ENCODE data around the gene FDX2.

FDX2 gene

DNA sequence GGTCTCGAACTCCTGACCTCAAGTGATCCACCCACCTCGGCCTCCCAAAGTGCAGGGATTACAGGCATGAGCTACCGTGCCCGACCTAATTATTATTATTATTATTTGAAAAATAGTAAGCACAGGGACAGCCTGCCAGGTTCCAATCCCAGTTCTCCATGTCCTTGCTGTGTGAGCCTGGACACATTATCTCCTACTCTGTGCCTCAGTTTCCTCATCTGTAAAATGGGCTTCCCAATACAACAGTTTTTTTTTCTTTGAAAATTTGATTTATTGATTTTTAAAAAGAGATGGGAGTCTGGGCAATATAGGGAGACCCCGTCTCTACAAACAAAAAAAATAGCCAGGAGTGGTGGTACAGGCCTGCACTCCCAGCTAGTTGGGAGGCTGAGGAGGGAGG lies 9.5 kb downstream of the FDX2 start:
- in situ Hi-C loops (cut with MboI; ENCODE audit: low sequenced_read_pairs), result no loop called here

DNA sequence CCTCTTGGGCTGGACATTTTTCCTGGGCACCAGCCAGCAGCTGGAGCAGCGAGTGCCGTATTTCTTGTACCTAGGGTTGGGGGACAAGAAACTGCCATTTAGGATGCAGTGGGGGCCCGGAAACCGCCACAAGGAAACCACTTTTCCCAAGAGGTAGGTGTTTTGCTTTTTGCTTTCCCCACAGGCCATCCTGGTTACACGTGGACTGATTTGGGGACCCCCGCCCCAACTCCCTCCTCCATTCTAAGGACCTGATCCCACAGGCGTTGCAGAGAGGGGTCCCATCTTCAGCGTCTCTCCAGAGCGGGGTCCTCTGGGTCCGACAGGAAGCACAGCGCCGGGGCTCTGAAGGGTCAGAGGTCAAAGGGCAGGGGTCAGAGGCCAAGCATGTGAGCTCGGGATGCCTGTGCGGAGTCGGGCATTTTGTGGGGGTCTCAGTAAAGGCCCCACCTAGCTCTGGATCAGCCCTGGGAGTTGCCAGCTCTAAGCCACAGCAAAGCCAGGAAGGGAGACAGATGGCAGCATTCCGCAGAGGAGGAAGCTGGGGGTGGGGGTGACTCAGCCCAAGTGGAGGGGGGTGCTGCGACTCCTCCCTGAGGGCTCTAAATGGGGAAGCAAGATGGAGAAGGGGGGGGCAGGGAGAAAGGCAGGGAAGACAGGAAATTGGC lies 10.5 kb downstream of the FDX2 start:
- in situ Hi-C loops (cut with MboI; ENCODE audit: low sequenced_read_pairs), result no loop called here

DNA sequence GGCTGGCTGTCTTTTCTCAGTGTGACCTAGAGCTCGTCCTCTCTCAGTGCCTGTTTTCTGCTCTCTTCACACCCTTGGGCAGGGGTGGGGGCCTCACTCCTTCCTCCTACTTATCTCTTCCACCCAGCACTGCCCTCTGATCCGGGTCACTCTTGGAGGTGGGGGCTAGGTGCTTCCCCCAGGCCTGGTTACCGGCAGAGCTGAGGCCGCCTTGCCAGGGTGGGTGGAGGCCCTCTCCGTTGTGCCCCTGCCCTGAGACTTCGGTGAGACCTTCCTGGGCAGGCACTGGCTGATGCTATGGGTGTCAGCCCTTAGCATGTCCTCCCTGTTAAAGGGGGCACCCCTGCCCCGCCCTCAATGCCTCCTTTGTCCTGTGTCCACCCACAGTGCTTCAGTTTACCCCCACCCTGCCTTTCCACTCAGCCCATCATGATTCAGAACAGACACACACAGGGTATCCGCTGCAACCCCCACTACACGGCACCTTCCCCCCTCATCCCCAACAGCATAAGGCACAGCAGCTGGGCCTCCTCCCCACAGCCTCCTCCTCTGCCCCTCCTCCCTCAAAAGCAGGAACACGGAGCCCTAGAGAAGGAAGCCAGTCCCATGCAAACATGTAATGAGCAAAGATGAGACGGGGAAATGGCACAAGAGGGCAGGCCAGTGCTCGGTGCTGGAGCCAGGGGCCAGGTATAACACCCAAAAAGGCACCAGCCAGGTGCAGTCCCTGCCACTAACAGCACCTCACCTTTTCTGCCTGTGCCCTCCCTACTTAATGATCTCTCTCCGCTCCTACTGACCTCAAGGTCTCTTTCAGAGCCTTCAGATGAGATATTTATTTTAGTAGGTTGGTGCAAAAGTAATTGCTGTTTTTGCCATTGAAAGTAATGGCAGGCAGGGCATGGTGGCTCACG lies 16.0 kb downstream of the FDX2 start:
- in situ Hi-C loops (cut with MboI; ENCODE audit: low sequenced_read_pairs), result no loop called here

DNA sequence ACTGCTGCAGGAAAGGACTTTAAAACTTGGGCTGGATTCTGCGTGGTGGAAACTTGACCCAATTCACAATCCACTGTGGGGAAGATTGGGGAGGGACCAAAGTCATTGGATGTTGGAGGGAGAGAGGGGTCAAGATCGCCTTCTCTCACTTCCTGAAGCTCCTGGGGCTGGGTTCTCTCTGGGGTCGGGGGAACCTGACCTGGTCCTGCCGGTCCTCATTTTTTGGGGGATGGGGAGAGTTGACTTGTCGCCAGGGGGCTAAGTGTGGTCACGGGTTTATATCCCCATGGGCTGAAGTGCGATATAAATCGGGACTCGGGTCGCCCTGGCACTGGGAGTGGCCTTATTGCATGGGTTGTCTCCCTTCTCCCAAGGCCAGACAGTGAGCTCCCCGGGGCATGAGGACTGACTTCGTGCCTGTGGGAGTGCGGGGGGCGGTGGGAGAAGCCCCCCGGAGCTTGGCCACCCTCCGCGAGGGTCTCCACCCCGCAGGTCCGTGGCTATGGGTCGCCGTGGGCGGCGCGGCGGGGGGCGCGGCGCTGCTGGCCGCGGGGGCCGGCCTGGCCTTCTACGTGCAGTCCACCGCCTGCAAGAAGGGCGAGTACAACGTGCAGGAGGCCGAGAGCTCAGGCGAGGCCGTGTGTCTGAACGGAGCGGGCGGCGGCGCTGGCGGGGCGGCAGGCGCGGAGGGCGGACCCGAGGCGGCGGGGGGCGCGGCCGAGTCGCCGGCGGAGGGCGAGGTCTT lies 19.8 kb downstream of the FDX2 start:
- in situ Hi-C loops (cut with MboI; ENCODE audit: low sequenced_read_pairs), result no loop called here

DNA sequence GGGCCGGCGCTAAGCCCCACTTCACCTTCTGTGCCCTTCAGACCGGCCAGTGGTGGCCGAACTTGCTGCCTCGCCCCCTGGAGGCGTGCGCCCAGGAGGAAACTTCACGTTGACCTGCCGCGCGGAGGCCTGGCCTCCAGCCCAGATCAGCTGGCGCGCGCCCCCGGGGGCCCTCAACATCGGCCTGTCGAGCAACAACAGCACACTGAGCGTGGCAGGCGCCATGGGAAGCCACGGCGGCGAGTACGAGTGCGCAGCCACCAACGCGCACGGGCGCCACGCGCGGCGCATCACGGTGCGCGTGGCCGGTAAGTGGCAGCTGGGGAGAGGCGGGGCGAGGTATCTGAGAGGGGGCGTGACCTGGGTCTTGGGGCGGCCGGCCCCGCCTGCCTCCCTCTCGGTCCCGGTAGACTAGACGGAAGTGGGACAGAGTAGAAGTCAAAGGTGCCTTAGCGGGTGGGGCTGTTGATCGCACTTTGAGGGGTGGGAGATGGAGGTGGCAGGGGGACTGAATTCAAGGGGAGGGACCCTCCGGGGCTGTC lies 20.4 kb downstream of the FDX2 start:
- in situ Hi-C loops (cut with MboI; ENCODE audit: low sequenced_read_pairs), result no loop called here

DNA sequence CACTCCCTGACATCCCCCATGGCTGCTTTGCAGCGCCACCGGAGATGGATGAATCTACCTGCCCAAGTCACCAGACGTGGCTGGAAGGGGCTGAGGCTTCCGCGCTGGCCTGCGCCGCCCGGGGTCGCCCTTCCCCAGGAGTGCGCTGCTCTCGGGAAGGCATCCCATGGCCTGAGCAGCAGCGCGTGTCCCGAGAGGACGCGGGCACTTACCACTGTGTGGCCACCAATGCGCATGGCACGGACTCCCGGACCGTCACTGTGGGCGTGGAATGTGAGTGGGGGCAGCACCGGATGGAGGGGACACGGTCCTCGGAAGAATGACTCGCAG lies 21.5 kb downstream of the FDX2 start:
- in situ Hi-C loops (cut with MboI; ENCODE audit: low sequenced_read_pairs), result no loop called here

DNA sequence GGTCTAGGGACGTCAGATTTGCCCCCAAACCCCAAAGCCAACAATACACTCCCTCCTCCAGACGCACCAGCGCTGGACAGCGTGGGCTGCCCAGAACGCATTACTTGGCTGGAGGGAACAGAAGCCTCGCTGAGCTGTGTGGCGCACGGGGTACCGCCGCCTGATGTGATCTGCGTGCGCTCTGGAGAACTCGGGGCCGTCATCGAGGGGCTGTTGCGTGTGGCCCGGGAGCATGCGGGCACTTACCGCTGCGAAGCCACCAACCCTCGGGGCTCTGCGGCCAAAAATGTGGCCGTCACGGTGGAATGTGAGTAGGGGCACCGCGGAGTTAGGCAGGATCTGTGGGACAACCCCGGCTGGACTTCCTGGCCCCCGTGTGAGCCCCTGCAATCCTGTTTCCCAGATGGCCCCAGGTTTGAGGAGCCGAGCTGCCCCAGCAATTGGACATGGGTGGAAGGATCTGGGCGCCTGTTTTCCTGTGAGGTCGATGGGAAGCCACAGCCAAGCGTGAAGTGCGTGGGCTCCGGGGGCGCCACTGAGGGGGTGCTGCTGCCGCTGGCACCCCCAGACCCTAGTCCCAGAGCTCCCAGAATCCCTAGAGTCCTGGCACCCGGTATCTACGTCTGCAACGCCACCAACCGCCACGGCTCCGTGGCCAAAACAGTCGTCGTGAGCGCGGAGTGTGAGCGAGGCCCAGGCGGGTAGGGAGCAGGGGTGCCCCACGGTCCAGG lies 22.0 kb downstream of the FDX2 start:
- in situ Hi-C loops (cut with MboI; ENCODE audit: low sequenced_read_pairs), result no loop called here

DNA sequence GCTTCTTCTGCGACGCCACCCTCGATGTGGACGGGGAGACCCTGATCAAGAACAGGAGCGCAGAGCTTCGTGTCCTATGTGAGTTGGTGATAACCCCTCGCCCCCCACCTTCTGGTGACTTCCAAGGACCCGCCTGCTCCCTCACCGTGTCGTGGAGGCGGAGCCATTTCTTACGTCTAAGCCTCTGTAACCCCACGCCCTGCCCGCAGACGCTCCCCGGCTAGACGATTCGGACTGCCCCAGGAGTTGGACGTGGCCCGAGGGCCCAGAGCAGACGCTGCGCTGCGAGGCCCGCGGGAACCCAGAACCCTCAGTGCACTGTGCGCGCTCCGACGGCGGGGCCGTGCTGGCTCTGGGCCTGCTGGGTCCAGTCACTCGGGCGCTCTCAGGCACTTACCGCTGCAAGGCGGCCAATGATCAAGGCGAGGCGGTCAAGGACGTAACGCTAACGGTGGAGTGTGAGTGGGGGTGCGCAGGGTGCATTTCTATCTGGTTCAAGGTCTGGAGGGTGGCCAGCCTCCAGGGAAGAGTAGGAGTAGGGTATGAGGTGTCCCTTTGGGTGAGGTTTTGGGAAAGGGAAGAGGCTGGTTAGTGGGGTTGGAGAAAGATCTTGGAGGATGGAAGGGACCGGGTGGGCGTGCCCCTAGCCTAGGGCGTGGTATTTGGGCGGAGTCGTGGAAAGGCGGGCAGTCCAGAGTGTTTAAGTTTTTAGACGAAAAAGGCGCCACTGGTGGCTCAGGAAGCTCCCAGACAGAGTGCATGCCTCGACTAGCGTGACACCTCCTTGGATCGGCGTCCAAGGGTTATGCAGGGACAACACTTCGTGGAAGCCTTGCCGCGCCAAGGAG lies 22.8 kb downstream of the FDX2 start:
- in situ Hi-C loops (cut with MboI; ENCODE audit: low sequenced_read_pairs), result no loop called here

DNA sequence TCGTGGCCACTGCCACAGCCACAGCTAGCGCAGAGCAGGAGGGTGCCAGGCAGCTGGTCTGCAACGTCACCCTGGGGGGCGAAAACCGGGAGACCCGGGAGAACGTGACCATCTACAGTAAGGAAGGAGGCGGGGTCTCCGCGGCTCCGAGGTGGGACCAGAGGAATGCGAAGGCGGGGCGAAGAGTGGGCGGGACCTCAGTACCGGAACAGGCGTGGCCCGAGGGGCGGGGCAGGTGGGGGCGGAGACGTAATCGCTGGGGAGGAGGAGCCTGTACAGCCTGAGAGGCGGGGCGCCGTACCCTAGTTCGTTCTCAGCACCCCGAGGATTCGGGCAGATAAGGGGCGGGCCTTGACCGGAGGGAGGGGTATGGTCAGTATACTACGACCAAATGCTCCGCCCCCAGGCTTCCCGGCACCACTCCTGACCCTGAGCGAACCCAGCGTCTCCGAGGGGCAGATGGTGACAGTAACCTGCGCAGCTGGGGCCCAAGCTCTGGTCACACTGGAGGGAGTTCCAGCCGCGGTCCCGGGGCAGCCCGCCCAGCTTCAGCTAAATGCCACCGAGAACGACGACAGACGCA lies 23.5 kb downstream of the FDX2 start:
- in situ Hi-C loops (cut with MboI; ENCODE audit: low sequenced_read_pairs), result no loop called here

DNA sequence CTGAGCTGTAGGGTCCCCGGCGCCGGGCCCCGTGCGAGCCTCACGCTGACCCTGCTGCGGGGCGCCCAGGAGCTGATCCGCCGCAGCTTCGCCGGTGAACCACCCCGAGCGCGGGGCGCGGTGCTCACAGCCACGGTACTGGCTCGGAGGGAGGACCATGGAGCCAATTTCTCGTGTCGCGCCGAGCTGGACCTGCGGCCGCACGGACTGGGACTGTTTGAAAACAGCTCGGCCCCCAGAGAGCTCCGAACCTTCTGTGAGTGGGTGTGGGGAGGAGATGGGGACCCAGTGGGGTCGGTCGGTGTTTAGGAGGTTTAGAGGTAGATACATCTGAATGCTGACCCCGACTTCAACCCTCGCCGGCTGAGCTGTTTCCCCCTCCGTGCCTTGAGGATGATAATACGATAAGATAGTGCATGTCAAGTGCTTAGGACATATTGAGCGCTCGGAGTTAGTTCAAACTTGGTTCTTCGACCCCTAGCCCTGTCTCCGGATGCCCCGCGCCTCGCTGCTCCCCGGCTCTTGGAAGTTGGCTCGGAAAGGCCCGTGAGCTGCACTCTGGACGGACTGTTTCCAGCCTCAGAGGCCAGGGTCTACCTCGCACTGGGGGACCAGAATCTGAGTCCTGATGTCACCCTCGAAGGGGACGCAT lies 24.1 kb downstream of the FDX2 start:
- in situ Hi-C loops (cut with MboI; ENCODE audit: low sequenced_read_pairs), result no loop called here

DNA sequence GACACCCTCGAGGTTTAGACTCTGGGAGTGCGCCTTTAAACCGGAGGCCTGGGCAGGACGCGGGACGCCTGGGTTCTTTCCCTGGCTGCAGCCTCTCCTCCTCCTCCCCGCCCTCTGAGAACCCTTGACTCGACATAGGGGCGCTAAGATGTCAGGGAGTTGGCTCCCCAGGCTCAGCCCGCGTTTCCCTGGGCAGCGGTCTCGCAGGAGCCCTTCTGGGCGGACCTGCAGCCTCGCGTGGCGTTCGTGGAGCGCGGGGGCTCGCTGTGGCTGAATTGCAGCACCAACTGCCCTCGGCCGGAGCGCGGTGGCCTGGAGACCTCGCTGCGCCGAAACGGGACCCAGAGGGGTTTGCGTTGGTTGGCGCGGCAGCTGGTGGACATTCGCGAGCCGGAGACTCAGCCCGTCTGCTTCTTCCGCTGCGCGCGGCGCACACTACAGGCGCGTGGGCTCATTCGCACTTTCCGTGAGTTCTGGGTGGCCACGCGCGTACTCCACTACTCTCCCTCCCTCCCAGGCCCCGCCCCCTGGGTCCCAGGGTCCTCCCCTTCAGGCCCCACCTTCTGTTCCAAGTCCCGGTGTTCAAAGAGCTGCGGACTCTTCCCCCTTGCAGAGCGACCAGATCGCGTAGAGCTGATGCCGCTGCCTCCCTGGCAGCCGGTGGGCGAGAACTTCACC lies 24.8 kb downstream of the FDX2 start:
- in situ Hi-C loops (cut with MboI; ENCODE audit: low sequenced_read_pairs), result no loop called here

DNA sequence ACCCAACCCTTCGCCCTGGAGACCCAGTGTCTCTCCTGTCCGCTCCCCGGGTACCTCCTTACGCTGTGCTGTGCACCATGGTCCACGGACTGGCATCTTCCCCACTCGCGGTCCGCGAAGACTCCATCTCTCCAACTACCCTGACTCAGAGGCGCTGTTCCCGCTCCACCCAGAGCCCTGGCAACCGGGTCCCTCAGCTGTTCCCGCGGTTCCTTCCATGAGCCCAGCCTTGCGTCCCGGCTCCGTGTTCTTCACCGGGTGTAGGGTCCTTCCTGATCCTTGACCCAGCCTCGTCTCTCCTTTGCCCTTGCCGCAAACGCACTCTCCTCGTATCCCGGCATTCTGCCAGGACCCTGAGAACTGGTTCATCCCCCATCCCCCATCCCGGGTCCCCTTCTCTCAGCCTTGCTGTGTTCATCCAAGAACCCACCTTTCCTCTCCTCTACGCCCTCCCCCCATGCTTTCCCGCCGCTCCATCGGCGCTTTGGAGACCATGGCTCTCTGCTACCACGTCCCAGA lies 25.4 kb downstream of the FDX2 start:
- in situ Hi-C loops (cut with MboI; ENCODE audit: low sequenced_read_pairs), result no loop called here

DNA sequence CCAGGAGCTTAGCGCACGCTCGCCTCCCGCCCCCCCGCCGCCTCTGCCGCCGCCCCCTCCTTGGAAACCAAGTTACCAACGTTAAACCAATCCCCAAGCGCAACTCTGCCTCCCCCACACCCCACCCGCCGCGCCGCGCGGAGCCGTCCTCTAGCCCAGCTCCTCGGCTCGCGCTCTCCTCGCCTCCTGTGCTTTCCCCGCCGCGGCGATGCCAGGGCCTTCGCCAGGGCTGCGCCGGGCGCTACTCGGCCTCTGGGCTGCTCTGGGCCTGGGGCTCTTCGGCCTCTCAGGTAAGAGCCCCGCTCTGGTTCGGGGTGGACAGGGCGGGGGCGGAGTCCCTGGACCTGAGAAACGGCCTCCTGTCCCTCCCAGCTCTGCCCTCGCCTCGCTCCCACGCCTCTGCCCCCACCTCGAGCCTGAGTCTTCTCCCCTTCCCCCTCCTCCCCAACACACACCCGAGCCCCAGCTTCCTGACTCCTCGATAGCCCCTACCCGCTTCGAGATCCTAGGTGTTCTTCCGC lies 25.9 kb downstream of the FDX2 start, which contains the start of gene ICAM5:
Gene ICAM5 (plus strand): TSS at position 117 of the 521 bp plus-strand sequence. CDS start 92 bp downstream, at position 209.
- in situ Hi-C loops (cut with MboI; ENCODE audit: low sequenced_read_pairs), result no loop called here

DNA sequence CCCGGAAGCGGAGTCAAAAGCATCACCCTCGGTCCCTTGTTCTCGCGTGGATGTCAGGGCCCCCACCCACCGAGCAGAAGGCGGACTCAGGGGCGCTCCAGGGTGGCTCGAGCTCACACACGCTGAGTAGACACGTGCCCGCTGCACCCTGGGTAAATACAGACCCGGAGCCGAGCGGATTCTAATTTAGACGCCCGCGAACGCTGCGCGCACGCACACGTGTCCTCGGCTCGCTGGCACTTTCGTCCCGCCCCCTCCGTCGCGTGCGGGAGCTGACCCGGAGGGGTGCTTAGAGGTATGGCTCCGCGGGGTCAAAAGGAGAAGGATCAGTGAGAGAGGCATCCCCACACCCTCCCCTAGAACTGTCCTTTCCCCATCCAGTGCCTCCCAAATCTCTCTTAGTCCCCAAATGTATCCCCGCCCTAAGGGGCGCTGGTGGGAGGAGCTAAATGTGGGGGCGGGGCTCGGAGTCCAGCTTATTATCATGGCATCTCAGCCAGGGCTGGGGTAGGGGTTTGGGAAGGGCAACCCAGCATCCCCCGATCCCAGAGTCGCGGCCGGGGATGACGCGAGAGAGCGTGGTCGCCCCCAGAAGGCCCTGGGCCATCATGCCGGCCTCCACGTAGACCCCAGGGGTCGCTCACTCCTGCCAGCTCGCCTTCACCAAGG lies 26.5 kb downstream of the FDX2 start:
- in situ Hi-C loops (cut with MboI; ENCODE audit: low sequenced_read_pairs), result no loop called here

DNA sequence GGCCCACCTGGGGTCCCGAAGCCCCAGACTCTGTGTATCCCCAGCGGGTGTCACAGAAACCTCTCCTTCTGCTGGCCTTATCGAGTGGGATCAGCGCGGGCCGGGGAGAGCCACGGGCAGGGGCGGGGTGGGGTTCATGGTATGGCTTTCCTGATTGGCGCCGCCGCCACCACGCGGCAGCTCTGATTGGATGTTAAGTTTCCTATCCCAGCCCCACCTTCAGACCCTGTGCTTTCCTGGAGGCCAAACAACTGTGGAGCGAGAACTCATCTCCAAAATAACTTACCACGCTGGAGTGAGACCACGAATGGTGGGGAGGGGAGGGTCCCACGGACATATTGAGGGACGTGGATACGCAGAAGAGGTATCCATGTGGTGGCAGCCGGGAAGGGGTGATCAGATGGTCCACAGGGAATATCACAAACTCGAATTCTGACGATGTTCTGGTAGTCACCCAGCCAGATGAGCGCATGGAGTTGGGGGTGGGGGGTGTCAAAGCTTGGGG lies 27.1 kb downstream of the FDX2 start:
- in situ Hi-C loops (cut with MboI; ENCODE audit: low sequenced_read_pairs), result no loop called here

DNA sequence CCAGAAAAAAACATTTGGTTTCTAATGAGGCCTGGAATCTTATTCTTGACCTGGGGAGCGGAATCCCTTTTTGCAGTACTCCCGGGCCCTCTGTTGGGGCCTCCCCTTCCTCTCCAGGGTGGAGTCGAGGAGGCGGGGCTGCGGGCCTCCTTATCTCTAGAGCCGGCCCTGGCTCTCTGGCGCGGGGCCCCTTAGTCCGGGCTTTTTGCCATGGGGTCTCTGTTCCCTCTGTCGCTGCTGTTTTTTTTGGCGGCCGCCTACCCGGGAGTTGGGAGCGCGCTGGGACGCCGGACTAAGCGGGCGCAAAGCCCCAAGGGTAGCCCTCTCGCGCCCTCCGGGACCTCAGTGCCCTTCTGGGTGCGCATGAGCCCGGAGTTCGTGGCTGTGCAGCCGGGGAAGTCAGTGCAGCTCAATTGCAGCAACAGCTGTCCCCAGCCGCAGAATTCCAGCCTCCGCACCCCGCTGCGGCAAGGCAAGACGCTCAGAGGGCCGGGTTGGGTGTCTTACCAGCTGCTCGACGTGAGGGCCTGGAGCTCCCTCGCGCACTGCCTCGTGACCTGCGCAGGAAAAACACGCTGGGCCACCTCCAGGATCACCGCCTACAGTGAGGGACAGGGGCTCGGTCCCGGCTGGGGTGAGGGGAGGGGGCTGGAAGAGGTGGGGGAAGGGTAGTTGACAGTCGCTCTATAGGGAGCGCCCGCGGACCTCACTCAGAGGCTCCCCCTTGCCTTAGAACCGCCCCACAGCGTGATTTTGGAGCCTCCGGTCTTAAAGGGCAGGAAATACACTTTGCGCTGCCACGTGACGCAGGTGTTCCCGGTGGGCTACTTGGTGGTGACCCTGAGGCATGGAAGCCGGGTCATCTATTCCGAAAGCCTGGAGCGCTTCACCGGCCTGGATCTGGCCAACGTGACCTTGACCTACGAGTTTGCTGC lies 28.7 kb downstream of the FDX2 start, which contains the start of gene ICAM4:
Gene ICAM4 (plus strand): TSS at position 153 of the 935 bp plus-strand sequence. CDS start 58 bp downstream, at position 211.
- in situ Hi-C loops (cut with MboI; ENCODE audit: low sequenced_read_pairs), result no loop called here
